Spleen (tissue), 11 donors: ENCODE data around the gene NUP210L. TPM values are rescaled to one million over a fixed set of nuclear protein-coding genes. Genes with fewer than 3 reads are reported as not detected.

Experiments
- DNase-seq: peaks from one replicate; pipeline ENCODE4 v3.0.0-alpha.2; 2020
- H3K27ac ChIP-seq, 8 donors: fragments of 200-600 bp; sonication (generic) in 7 of 8; 1 replicate in 4 of 8; 2 replicates in 4 of 8; pipeline versions ENCODE4 v1.5.0 to v1.8.0; 2016 to 2021; ENCODE audit warnings: inconsistent platforms in 4 of 8, mild to moderate bottlenecking in 4 of 8, moderate library complexity in 1 of 8
- H3K27me3 ChIP-seq, 7 donors: fragments of 200-600 bp; sonication (generic) in 6 of 7; replicated peaks in 1 of 7; 1 replicate in 4 of 7; 2 replicates in 3 of 7; pipeline versions ENCODE4 v1.5.0 to v1.8.0; 2016 to 2021; ENCODE audit warnings: inconsistent platforms in 3 of 7, mild to moderate bottlenecking in 1 of 7
- H3K36me3 ChIP-seq, 6 donors: fragments of 200-600 bp; sonication (generic) in 5 of 6; 1 replicate in 4 of 6; 2 replicates in 2 of 6; pipeline versions ENCODE4 v1.5.0 to v1.8.0; 2016 to 2021; ENCODE audit warnings: inconsistent platforms in 2 of 6
- H3K4me1 ChIP-seq, 6 donors: fragments of 200-600 bp; sonication (generic) in 5 of 6; 1 replicate in 3 of 6; 2 replicates in 3 of 6; pipeline versions ENCODE4 v1.5.0 to v1.8.0; 2016 to 2021; ENCODE audit warnings: inconsistent platforms in 3 of 6
- H3K4me3 ChIP-seq, 8 donors: fragments of 200-600 bp; sonication (generic) in 7 of 8; 1 replicate in 4 of 8; 2 replicates in 4 of 8; pipeline versions ENCODE4 v1.5.0 to v1.8.0; 2016 to 2021; ENCODE audit warnings: inconsistent platforms in 4 of 8, mild to moderate bottlenecking in 4 of 8, moderate library complexity in 2 of 8
- H3K9me3 ChIP-seq, 8 donors: fragments of 200-600 bp; sonication (generic) in 7 of 8; 1 replicate in 4 of 8; 2 replicates in 4 of 8; pipeline versions ENCODE4 v1.5.0 to v1.8.0; 2016 to 2021; ENCODE audit warnings: inconsistent platforms in 4 of 8
- CTCF ChIP-seq, 11 experiments: fragments of 200-600 bp in 7 of 11; fragments of 450-650 bp in 4 of 11; sonication (generic) in 4 of 11; IDR thresholded peaks in 8 of 11; conservative IDR thresholded peaks in 3 of 11; 1 replicate in 7 of 11; 2 replicates in 4 of 11; pipeline versions ENCODE4 v1.4.0 to v1.8.0; 2016 to 2021; ENCODE audit warnings: antibody characterized with exemption in 11 of 11, inconsistent platforms in 4 of 11, mild to moderate bottlenecking in 1 of 11
- POLR2A ChIP-seq, 3 donors: fragments of 450-650 bp; IDR thresholded peaks; one replicate each; pipeline ENCODE4 v1.5.1; 2017; ENCODE audit warnings: antibody characterized with exemption in 3 of 3, mild to moderate bottlenecking in 1 of 3
- POLR2AphosphoS5 ChIP-seq, 3 donors: sonication (generic); formaldehyde crosslinking; IDR thresholded peaks; one replicate each; pipeline ENCODE4 v1.5.1; 2017; ENCODE audit warnings: antibody characterized with exemption in 3 of 3
- WGBS, 5 donors: extraction: QIAGEN DNeasy Blood & Tissue Kit in 3 of 5; methylation state at CpG; one replicate each; pipeline versions ENCODE4 v1.1.5 to v1.1.7; 2013 to 2018; 5-methylcytosine and 5-hydroxymethylcytosine counted together
- intact Hi-C: fragments of 100-400 bp; cut with DNase I; formaldehyde crosslinking; loops from one replicate; pipeline ENCODE4 v1.15.0; 2023; ENCODE audit warnings: low total_unique reads
- polyA plus RNA-seq, 3 donors: library from polyadenylated mRNA; stranded (reverse); fragments of 200-250 nt; gene quantifications; one replicate each; pipeline ENCODE4 v1.2.1, GENCODE V29; 2013
- total RNA-seq, 7 donors: library from RNA; depleted of rRNA in 3 of 7; stranded (reverse); fragments of >200 nt in 3 of 7; fragmentation: NEBNext Ultra II Directional in 4 of 7; extraction: Animal tissue kit (Norgen Biotek cat#: 25700) in 4 of 7; gene quantifications; one replicate each; pipeline versions ENCODE4 v1.1.0 to v1.2.1, GENCODE V29; 2016 to 2021
- donor health status: healthy with polysubstance abuse.
- donor health status: DM: no; HTN: no; CAD: no; lungs with moderate emphysema.
- donor health status: DM: no; HTN: no; CAD: no.
- donor health status: Bipolar disorder and iron deficiency.
- donor health status: healthy.
- donor health status: DM: no; HTN: no; CAD: no.
- donor health status: DM: yes; HTN: yes; CAD: no.

The NUP210L gene
- total and polyA plus RNA-seq, 10 donors = 0.02 to 0.34 (median 0.09) TPM; not detected in 4

GRCh38 chr1:153995202-153995601 is 159.7 kb downstream of the NUP210L start:
- peaks cover 0 to 53% (median 45%) of the 10 kb centered on the region in 6 donors for H3K36me3 ChIP-seq
- H3K27ac ChIP-seq = no peak overlapping the region
- no peak overlapping the region for H3K4me3 ChIP-seq
- H3K4me1 ChIP-seq = peaks cover 18 to 45% (median 37%) of the 10 kb centered on the region in 6 donors
- 87 to 98% (median 93%) methylated on average over 3 of the region's 3 CpGs for whole genome bisulfite sequencing, 5 donors
- no peak for DNase-seq
- H3K9me3 ChIP-seq = no peaks in the 10 kb centered on the region
- intact Hi-C loops = no loop called here
- no peaks in the 10 kb centered on the region for H3K27me3 ChIP-seq
- no peak for TF ChIP-seq POLR2AphosphoS5 (IDR thresholded peaks at IDR 0.05)
- no peak for TF ChIP-seq CTCF (IDR thresholded peaks at IDR 0.05 in 8 of 11, conservative IDR thresholded peaks at IDR 0.05 in 3 of 11)
- TF ChIP-seq POLR2A (IDR thresholded peaks at IDR 0.05) = no peak

- WGBS, 5 donors = 64 to 83% (median 76%) methylated on average over 2 of the region's 2 CpGs
- TF ChIP-seq POLR2AphosphoS5 (IDR thresholded peaks at IDR 0.05) = no peak
- intact Hi-C loops = no loop called here
- Histone ChIP-seq H3K4me1 (peaks cover 24 to 63% (median 50%) of the 10 kb centered on the region in 6 donors), H3K27me3 (no peaks in the 10 kb centered on the region), H3K9me3 (no peaks in the 10 kb centered on the region), H3K4me3 (peak overlapping the region; percentile 61 to 95 (median 72)), H3K36me3 (peaks cover 0 to 53% (median 45%) of the 10 kb centered on the region in 6 donors), H3K27ac (peak overlapping the region in 7 of 8 donors; percentile 94 to 99 (median 97))
- DNase-seq = no peak
Measured at GRCh38 chr1:153991806-153992205, 163.1 kb downstream of the NUP210L start.

GRCh38 chr1:153991151-153991630 is 163.7 kb downstream of the NUP210L start:
- WGBS, 5 donors = 9 to 15% (median 10%) methylated on average over 9 of the region's 9 CpGs
- intact Hi-C loops = no loop called here
- Histone ChIP-seq H3K9me3 (no peaks in the 10 kb centered on the region), H3K36me3 (peaks cover 0 to 50% (median 44%) of the 10 kb centered on the region in 6 donors), H3K4me1 (peaks cover 30 to 69% (median 56%) of the 10 kb centered on the region in 6 donors), H3K4me3 (peak overlapping the region; percentile 61 to 95 (median 72)), H3K27me3 (no peaks in the 10 kb centered on the region), H3K27ac (peak overlapping the region; percentile 94 to 99 (median 97))
- DNase-seq = no peak
- no peak for TF ChIP-seq CTCF (IDR thresholded peaks at IDR 0.05 in 8 of 11, conservative IDR thresholded peaks at IDR 0.05 in 3 of 11)
- TF ChIP-seq POLR2AphosphoS5 (IDR thresholded peaks at IDR 0.05) = no peak

- Histone ChIP-seq H3K4me1 (peaks cover 30 to 75% (median 61%) of the 10 kb centered on the region in 6 donors), H3K4me3 (peak within 1 kb of the TSS; percentile 61 to 95 (median 72)), H3K9me3 (no peaks in the 10 kb centered on the region), H3K27me3 (no peaks in the 10 kb centered on the region), H3K36me3 (peaks cover 0 to 44% (median 39%) of the 10 kb centered on the region in 6 donors), H3K27ac (peak within 1 kb of the TSS; percentile 94 to 99 (median 97))
- DNase-seq = peak; percentile 92
- TF ChIP-seq CTCF (IDR thresholded peaks at IDR 0.05 in 8 of 11, conservative IDR thresholded peaks at IDR 0.05 in 3 of 11) = peak in 3 of 11 experiments; percentile 27 to 41 (median 36)
- peak; percentile 93 to 97 (median 94) for TF ChIP-seq POLR2A (IDR thresholded peaks at IDR 0.05)
- TF ChIP-seq POLR2AphosphoS5 (IDR thresholded peaks at IDR 0.05) = peak; percentile 96 to 100 (median 99)
- intact Hi-C loops = no loop called here
- WGBS, 5 donors = 0% methylated on average over 35 to 36 of the region's 36 CpGs
Measured at GRCh38 chr1:153990468-153991150, 164.3 kb downstream of the NUP210L start, which contains the start of gene RPS27. Gene RPS27, plus strand, starts transcription at chr1:153990762. Its CDS starts 35 bp downstream, at chr1:153990797.
